Progenitor cell of endocrine pancreas (in vitro differentiated cells): Measurements from ENCODE around the gene RAPGEF2. TPM values are rescaled to one million over a fixed set of nuclear protein-coding genes. Genes with fewer than 3 reads are reported as not detected.

Experiments used
- DNase-seq: peaks from one replicate; pipeline ENCODE4 v3.0.0; 2021; ENCODE audit warnings: low spot score; ENCODE audit not compliant: unreplicated experiment
- H3K27ac Mint-ChIP-seq: 2 replicates; pipeline ENCODE4 v1.8.0; 2021; ENCODE audit warnings: mild to moderate bottlenecking, moderate library complexity, mixed read lengths
- H3K27me3 Mint-ChIP-seq: 2 replicates; pipeline ENCODE4 v1.8.0; 2021; ENCODE audit warnings: mixed read lengths
- H3K36me3 Mint-ChIP-seq: 2 replicates; pipeline ENCODE4 v1.8.0; 2022; ENCODE audit warnings: mixed read lengths; ENCODE audit not compliant: insufficient read depth
- H3K4me1 Mint-ChIP-seq: 2 replicates; pipeline ENCODE4 v1.8.0; 2021; ENCODE audit warnings: low read depth, mixed read lengths
- H3K4me3 Mint-ChIP-seq: 2 replicates; pipeline ENCODE4 v1.8.0; 2021; ENCODE audit warnings: low read depth, mild to moderate bottlenecking, moderate library complexity, mixed read lengths
- H3K9me3 Mint-ChIP-seq: 2 replicates; pipeline ENCODE4 v1.8.0; 2021; ENCODE audit warnings: low read depth, mixed read lengths
- CTCF ChIP-seq: fragments of 200-600 bp; sonication (generic); IDR thresholded peaks from one replicate; pipeline ENCODE4 v1.5.0; 2021; ENCODE audit warnings: antibody characterized with exemption, mild to moderate bottlenecking; ENCODE audit not compliant: unreplicated experiment
- total RNA-seq: library from RNA; stranded (reverse); gene quantifications from 2 replicates; pipeline ENCODE4 v1.2.1, GENCODE V29; 2021

The RAPGEF2 gene
- total RNA-seq, 1 donor from 2014 or later: 68.9 TPM

- TF ChIP-seq CTCF: no peak
- no peak overlapping the region for H3K27ac Mint-ChIP-seq
- no peaks in the 10 kb centered on the region for H3K27me3 Mint-ChIP-seq
- no peak overlapping the region for H3K4me3 Mint-ChIP-seq
- no peak for DNase-seq
- no peaks in the 10 kb centered on the region for H3K4me1 Mint-ChIP-seq
- peaks cover 5% of the 10 kb centered on the region for H3K9me3 Mint-ChIP-seq
- peaks cover 7% of the 10 kb centered on the region for H3K36me3 Mint-ChIP-seq
These were observed 264.3 kb downstream of the RAPGEF2 start for GRCh38 chr4:159366966-159367780.

- Mint-ChIP-seq H3K36me3 (peaks cover 7% of the 10 kb centered on the region), H3K9me3 (peaks cover 5% of the 10 kb centered on the region), H3K27ac (no peak overlapping the region), H3K4me1 (no peaks in the 10 kb centered on the region), H3K27me3 (no peaks in the 10 kb centered on the region), H3K4me3 (no peak overlapping the region)
- TF ChIP-seq CTCF: no peak
- DNase-seq: no peak
These were observed 264.9 kb downstream of the RAPGEF2 start for GRCh38 chr4:159367781-159368080.

- no peak for DNase-seq
- Mint-ChIP-seq H3K4me1 (no peaks in the 10 kb centered on the region), H3K36me3 (peaks cover 5% of the 10 kb centered on the region), H3K27ac (no peak overlapping the region), H3K27me3 (no peaks in the 10 kb centered on the region), H3K4me3 (no peak overlapping the region), H3K9me3 (peaks cover 5% of the 10 kb centered on the region)
- TF ChIP-seq CTCF: no peak
These were observed 265.4 kb downstream of the RAPGEF2 start for GRCh38 chr4:159368320-159368719.

GRCh38 chr4:159369256-159369655 is 266.4 kb downstream of the RAPGEF2 start:
- no peaks in the 10 kb centered on the region for H3K27me3 Mint-ChIP-seq
- DNase-seq: no peak
- peaks cover 5% of the 10 kb centered on the region for H3K9me3 Mint-ChIP-seq
- no peak overlapping the region for H3K4me3 Mint-ChIP-seq
- H3K27ac Mint-ChIP-seq: no peak overlapping the region
- no peaks in the 10 kb centered on the region for H3K36me3 Mint-ChIP-seq
- TF ChIP-seq CTCF: no peak
- no peaks in the 10 kb centered on the region for H3K4me1 Mint-ChIP-seq

GRCh38 chr4:159370286-159370685 is 267.4 kb downstream of the RAPGEF2 start:
- H3K4me1 Mint-ChIP-seq: no peaks in the 10 kb centered on the region
- no peak overlapping the region for H3K4me3 Mint-ChIP-seq
- H3K36me3 Mint-ChIP-seq: no peaks in the 10 kb centered on the region
- no peaks in the 10 kb centered on the region for H3K27me3 Mint-ChIP-seq
- no peak for DNase-seq
- no peak overlapping the region for H3K27ac Mint-ChIP-seq
- H3K9me3 Mint-ChIP-seq: peaks cover 5% of the 10 kb centered on the region
- no peak for TF ChIP-seq CTCF
